H1 (cell line): ENCODE data around the gene TMEM245. TPM values are rescaled to one million over a fixed set of nuclear protein-coding genes. Genes with fewer than 3 reads are reported as not detected.

ENCODE experiments used
- ATF2 ChIP-seq: IDR thresholded peaks from 2 replicates; pipeline ENCODE4 v1.6.1; 2012; ENCODE audit warnings: low read length, inconsistent platforms
- BCL11A ChIP-seq, 2 experiments: IDR thresholded peaks; one replicate each; pipeline ENCODE4 v1.6.1; 2011; ENCODE audit warnings: low read depth in 2 of 2, low read length in 2 of 2, mild to moderate bottlenecking in 2 of 2
- CHD1 ChIP-seq: IDR thresholded peaks from 2 replicates; pipeline ENCODE4 v1.6.1; 2012; ENCODE audit warnings: low read depth, low read length, improper control_type of control experiment
- CHD2 ChIP-seq: IDR thresholded peaks from 2 replicates; pipeline ENCODE4 v1.6.1; 2012; ENCODE audit warnings: low read length, improper control_type of control experiment
- CREB1 ChIP-seq: IDR thresholded peaks from 2 replicates; pipeline ENCODE4 v1.6.1; 2012; ENCODE audit warnings: inconsistent platforms
- E2F6 ChIP-seq: IDR thresholded peaks from 2 replicates; pipeline ENCODE4 v1.6.1; 2012; ENCODE audit warnings: inconsistent platforms
- EZH2 ChIP-seq: fragments of 200-600 bp; sonication (generic); IDR thresholded peaks from 2 replicates; pipeline ENCODE4 v1.7.1; 2012; ENCODE audit warnings: low read depth, mild to moderate bottlenecking, moderate library complexity, low read length, inconsistent platforms; ENCODE audit not compliant: severe bottlenecking
- GTF2F1 ChIP-seq: IDR thresholded peaks from 2 replicates; pipeline ENCODE4 v1.6.1; 2012; ENCODE audit warnings: low read depth, low read length, improper control_type of control experiment, borderline replicate concordance
- HDAC2 ChIP-seq, 2 experiments: fragments of 300-600 bp in 1 of 2; sonication (generic) in 1 of 2; IDR thresholded peaks; 2 replicates each; pipeline ENCODE4 v1.6.1; 2011 to 2012; ENCODE audit warnings: low read depth in 2 of 2, low read length in 2 of 2, mild to moderate bottlenecking in 2 of 2, moderate library complexity in 2 of 2, borderline replicate concordance in 1 of 2, inconsistent platforms in 1 of 2
- JUND ChIP-seq: IDR thresholded peaks from 2 replicates; pipeline ENCODE4 v1.6.1; 2011; ENCODE audit warnings: mild to moderate bottlenecking, improper control_type of control experiment, low read length
- KDM5A ChIP-seq: fragments of 200-600 bp; IDR thresholded peaks from 2 replicates; pipeline ENCODE4 v1.7.1; 2012; ENCODE audit warnings: mild to moderate bottlenecking, low read length, inconsistent platforms, mixed read lengths
- MAX ChIP-seq: IDR thresholded peaks from 2 replicates; pipeline ENCODE4 v1.6.1; 2012; ENCODE audit warnings: inconsistent platforms
- NANOG ChIP-seq: IDR thresholded peaks from 2 replicates; pipeline ENCODE4 v1.6.1; 2011; ENCODE audit warnings: low read length, low read depth, mild to moderate bottlenecking, inconsistent platforms; ENCODE audit not compliant: insufficient read depth, poor library complexity, severe bottlenecking
- POLR2AphosphoS5 ChIP-seq: IDR thresholded peaks from 2 replicates; pipeline ENCODE4 v1.6.1; 2011; ENCODE audit warnings: low read depth, low read length
- SIRT6 ChIP-seq: IDR thresholded peaks from one replicate; pipeline ENCODE4 v1.7.1; 2012; ENCODE audit warnings: low read length, inconsistent platforms
- SIX5 ChIP-seq: IDR thresholded peaks from 2 replicates; pipeline ENCODE4 v1.6.1; 2011; ENCODE audit warnings: mild to moderate bottlenecking, low read depth, low read length
- SRF ChIP-seq: IDR thresholded peaks from 2 replicates; pipeline ENCODE4 v1.6.1; 2011; ENCODE audit warnings: mild to moderate bottlenecking, low read depth, low read length, moderate library complexity
- SUZ12 ChIP-seq: fragments of 200-600 bp; sonication (generic); IDR thresholded peaks from 2 replicates; pipeline ENCODE4 v1.6.1; 2012; ENCODE audit warnings: mild to moderate bottlenecking, inconsistent platforms, low read length, moderate library complexity, mixed read lengths
- TAF7 ChIP-seq: optimal IDR thresholded peaks from 2 replicates; pipeline ENCODE3; 2011; ENCODE audit warnings: low read depth, mild to moderate bottlenecking, inconsistent platforms, low read length, moderate library complexity, borderline replicate concordance
- TEAD4 ChIP-seq: IDR thresholded peaks from 2 replicates; pipeline ENCODE4 v1.6.1; 2012; ENCODE audit warnings: low read depth, low read length, inconsistent platforms, mixed read lengths
- ZNF274 ChIP-seq: IDR thresholded peaks from 2 replicates; pipeline ENCODE4 v1.7.0; 2012; ENCODE audit warnings: low read length, borderline replicate concordance; ENCODE audit errors: extremely low read depth
- polyA plus RNA-seq, 7 experiments: library from polyadenylated mRNA; depleted of rRNA in 3 of 7; stranded (reverse) in 5 of 7; unstranded in 2 of 7; fragments of >200 nt in 5 of 7; fragments of 200-250 nt in 2 of 7; gene quantifications; 1 replicate in 5 of 7; 2 replicates in 1 of 7; 4 replicates in 1 of 7; pipeline versions ENCODE4 v1.2.1 to v1.2.3, GENCODE V29; 2011 to 2013; ENCODE audit warnings: missing spikeins in 2 of 7, mixed read lengths in 2 of 7
- total RNA-seq: library from RNA; stranded (reverse); fragmentation: NEBNext Ultra II Directional; extraction: Animal tissue kit (Norgen Biotek cat#: 25700); gene quantifications from 2 replicates; pipeline ENCODE4 v1.2.1, GENCODE V29; 2021

The TMEM245 gene
- total and polyA plus RNA-seq, 2 of the 8 experiments (the other 6 are each of a cell fraction or from before 2014, with no cell fraction given) = 44.3 to 45.8 TPM

GRCh38 chr9:109013679-109014607 lies 105.8 kb downstream of the TMEM245 start (continued):
- TF ChIP-seq CHD1 = no peak
- TF ChIP-seq EZH2 = no peak
- TF ChIP-seq SUZ12 = no peak
- TF ChIP-seq SIX5 = no peak
- TF ChIP-seq SRF = no peak
- no peak for TF ChIP-seq GTF2F1
- no peak for TF ChIP-seq BCL11A (IDR thresholded peaks at IDR 0.05; ENCODE audit: low read depth in 2 of 2, low read length in 2 of 2)
- TF ChIP-seq JUND = no peak
- no peak for TF ChIP-seq ATF2
- no peak for TF ChIP-seq TAF7
- TF ChIP-seq SIRT6 = no peak
- no peak for TF ChIP-seq E2F6
- TF ChIP-seq TEAD4 = no peak
- TF ChIP-seq POLR2AphosphoS5 = 0 out of 2 replicates have a peak, but pooled peaks have one; percentile 6
- no peak for TF ChIP-seq ZNF274
- no peak for TF ChIP-seq KDM5A
- TF ChIP-seq CREB1 = no peak
- no peak for TF ChIP-seq NANOG
- no peak for TF ChIP-seq CHD2
- TF ChIP-seq HDAC2 (IDR thresholded peaks at IDR 0.05; ENCODE audit: borderline replicate concordance in 1 of 2, low read depth in 2 of 2, low read length in 2 of 2) = no peak
- TF ChIP-seq MAX = peak; percentile 61
